OCI-LY7 (cell line): Measurements from ENCODE around the gene P3H2.

ENCODE experiments used
- EZH2phosphoT487 ChIP-seq: fragments of 200-600 bp; sonication (generic); IDR thresholded peaks from 2 replicates; pipeline ENCODE4 v1.6.1; 2018; ENCODE audit warnings: low read depth, borderline replicate concordance, mild to moderate bottlenecking, mixed run types, antibody characterized with exemption, low read length, moderate library complexity, mixed read lengths
- TF ChIP-seq, protein P1 (sequence below): fragments of 200-600 bp; sonication (generic); conservative IDR thresholded peaks from 2 replicates; pipeline ENCODE4 v1.5.1; 2014; ENCODE audit warnings: mild to moderate bottlenecking, antibody characterized with exemption, low read length, moderate library complexity, mixed read lengths

DNA sequence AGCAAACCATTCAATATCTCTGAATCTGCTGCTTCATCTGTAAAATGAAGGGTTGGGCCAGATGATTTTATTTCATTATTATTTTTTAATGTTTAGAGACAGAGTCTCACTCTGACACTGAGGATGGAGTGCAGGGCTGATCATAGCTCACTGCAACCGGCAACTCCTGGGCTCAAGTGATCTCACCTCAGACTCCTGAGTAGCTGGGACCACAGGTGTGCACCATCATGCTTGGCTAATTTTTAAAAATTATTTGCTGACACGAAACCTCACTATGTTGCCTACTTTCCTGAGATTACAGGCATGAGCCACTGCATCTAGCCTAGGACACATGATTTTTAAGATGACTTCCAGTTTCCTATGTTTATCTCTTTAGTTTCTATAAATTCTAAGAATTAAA lies 105.8 kb downstream of the P3H2 start:
- TF ChIP-seq, protein P1, sequence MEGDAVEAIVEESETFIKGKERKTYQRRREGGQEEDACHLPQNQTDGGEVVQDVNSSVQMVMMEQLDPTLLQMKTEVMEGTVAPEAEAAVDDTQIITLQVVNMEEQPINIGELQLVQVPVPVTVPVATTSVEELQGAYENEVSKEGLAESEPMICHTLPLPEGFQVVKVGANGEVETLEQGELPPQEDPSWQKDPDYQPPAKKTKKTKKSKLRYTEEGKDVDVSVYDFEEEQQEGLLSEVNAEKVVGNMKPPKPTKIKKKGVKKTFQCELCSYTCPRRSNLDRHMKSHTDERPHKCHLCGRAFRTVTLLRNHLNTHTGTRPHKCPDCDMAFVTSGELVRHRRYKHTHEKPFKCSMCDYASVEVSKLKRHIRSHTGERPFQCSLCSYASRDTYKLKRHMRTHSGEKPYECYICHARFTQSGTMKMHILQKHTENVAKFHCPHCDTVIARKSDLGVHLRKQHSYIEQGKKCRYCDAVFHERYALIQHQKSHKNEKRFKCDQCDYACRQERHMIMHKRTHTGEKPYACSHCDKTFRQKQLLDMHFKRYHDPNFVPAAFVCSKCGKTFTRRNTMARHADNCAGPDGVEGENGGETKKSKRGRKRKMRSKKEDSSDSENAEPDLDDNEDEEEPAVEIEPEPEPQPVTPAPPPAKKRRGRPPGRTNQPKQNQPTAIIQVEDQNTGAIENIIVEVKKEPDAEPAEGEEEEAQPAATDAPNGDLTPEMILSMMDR: no peak
- TF ChIP-seq EZH2phosphoT487: no peak
